Measurements from ENCODE around the gene ARCN1.

DNA sequence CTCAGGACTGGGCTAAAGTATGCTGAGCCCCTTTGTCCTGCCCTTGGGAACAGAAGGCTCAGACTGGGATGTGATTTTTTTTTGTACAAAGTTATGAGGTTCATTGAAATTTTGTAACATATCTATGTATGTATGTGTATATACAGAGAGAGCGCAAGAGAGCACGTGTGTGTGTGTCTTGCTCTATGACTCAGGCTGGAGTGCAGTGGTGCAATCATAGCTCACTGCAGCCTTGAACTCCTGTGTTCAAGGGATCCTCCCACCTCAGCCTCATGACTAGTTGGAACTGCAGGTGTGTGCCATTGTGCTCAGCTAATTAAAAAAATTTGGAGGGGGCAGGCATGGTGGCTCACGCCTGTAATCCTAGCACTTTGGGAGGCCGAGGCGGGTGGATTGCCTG, 35.5 kb upstream of the ARCN1 start:
- TF ChIP-seq, protein P1, sequence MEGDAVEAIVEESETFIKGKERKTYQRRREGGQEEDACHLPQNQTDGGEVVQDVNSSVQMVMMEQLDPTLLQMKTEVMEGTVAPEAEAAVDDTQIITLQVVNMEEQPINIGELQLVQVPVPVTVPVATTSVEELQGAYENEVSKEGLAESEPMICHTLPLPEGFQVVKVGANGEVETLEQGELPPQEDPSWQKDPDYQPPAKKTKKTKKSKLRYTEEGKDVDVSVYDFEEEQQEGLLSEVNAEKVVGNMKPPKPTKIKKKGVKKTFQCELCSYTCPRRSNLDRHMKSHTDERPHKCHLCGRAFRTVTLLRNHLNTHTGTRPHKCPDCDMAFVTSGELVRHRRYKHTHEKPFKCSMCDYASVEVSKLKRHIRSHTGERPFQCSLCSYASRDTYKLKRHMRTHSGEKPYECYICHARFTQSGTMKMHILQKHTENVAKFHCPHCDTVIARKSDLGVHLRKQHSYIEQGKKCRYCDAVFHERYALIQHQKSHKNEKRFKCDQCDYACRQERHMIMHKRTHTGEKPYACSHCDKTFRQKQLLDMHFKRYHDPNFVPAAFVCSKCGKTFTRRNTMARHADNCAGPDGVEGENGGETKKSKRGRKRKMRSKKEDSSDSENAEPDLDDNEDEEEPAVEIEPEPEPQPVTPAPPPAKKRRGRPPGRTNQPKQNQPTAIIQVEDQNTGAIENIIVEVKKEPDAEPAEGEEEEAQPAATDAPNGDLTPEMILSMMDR (conservative IDR thresholded peaks at IDR 0.05; ENCODE audit: low read depth, low read length), result no peak
- no peak for TF ChIP-seq EZH2 (IDR thresholded peaks at IDR 0.05; ENCODE audit: low read length, unreplicated experiment)
- TF ChIP-seq EZH2phosphoT487 (IDR thresholded peaks at IDR 0.05; ENCODE audit: borderline replicate concordance, low read length), result no peak
